ENCODE data around the gene PPFIBP1.
A peak's percentile ranks its signal among the peaks of the same experiment; 100 is the strongest.

Gene PPFIBP1

DNA sequence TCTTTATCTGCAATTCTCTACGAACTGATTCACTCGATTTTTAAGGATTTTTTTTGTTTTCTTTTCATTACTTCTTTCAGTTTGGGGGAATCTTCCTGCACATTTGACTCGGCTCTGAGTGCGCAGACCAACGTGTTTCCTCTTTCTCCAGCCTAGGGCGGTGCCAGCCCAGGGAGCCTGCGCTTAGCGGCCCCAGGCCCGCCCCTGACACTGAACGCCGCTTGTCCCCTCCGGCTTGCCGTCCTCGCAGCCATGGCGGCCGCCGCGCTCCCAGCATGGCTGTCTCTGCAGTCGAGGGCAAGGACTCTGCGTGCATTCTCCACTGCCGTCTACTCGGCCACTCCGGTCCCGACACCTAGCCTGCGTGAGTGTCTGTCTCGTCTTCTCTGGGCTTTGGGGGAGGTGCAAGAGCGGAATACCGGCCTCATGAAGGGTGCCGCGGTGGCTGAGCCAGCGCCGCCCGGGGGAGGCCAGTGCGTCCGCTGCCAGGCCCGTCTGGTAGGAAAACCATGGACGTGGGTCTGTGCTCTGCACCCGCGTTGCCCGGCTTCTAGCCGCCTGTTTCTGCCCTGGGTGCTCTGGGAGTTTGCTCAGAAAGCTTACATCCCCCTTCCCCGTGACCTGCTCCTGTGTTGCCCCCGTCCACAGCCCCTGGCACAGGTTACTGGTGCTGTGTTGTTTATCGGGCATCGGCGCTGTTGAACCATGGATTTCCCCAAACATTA, 186.7 kb downstream of the PPFIBP1 start, which contains the start of gene MRPS35:
Gene MRPS35, plus strand, starts transcription at position 241 of the 725 bp plus-strand sequence. Its CDS starts 12 bp downstream, at position 253.
- no peaks in the 10 kb centered on the region for H3K9me3 ChIP-seq (ENCODE audit: control insufficient read depth, low read length)

DNA sequence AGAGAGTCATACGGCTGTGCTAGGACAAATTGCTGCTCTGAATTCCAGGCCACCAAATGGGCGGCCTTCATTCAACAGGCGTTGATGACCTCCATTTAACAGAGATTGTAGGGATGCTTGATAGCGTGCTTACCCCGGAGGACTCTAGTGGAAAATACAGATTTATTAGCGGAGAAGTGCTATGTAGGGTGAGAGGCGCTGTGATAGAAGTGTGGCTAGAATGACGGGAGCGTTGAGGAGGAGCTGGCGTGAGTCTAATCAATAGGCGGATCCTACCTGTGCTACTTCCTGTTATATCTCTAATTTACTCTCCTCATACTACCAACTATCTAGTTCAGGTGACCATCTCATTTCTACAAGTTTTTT, 187.3 kb downstream of the PPFIBP1 start:
- Histone ChIP-seq H3K27ac (peak overlapping the region; percentile 72), H2AFZ (peak overlapping the region; percentile 97), H3K27me3 (ENCODE audit: control insufficient read depth, insufficient read depth, low read length) (no peaks in the 10 kb centered on the region), H3K9ac (peak overlapping the region; percentile 89), H3K4me2 (ENCODE audit: low read length) (peak overlapping the region; percentile 83), H3K9me3 (ENCODE audit: control insufficient read depth, low read length) (no peaks in the 10 kb centered on the region), H3K79me2 (peaks cover 25% of the 10 kb centered on the region), H3K4me1 (peaks cover 7% of the 10 kb centered on the region), H3K4me3 (ENCODE audit: low read depth, low read length) (peak overlapping the region; percentile 90), H3K36me3 (ENCODE audit: control insufficient read depth, insufficient read depth, low read length) (no peaks in the 10 kb centered on the region)
- TF ChIP-seq, protein P1, sequence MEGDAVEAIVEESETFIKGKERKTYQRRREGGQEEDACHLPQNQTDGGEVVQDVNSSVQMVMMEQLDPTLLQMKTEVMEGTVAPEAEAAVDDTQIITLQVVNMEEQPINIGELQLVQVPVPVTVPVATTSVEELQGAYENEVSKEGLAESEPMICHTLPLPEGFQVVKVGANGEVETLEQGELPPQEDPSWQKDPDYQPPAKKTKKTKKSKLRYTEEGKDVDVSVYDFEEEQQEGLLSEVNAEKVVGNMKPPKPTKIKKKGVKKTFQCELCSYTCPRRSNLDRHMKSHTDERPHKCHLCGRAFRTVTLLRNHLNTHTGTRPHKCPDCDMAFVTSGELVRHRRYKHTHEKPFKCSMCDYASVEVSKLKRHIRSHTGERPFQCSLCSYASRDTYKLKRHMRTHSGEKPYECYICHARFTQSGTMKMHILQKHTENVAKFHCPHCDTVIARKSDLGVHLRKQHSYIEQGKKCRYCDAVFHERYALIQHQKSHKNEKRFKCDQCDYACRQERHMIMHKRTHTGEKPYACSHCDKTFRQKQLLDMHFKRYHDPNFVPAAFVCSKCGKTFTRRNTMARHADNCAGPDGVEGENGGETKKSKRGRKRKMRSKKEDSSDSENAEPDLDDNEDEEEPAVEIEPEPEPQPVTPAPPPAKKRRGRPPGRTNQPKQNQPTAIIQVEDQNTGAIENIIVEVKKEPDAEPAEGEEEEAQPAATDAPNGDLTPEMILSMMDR (IDR thresholded peaks at IDR 0.05): no peak

More for the DNA sequence above, 186.7 kb downstream of the PPFIBP1 start, which contains the start of gene MRPS35:
- peaks cover 25% of the 10 kb centered on the region for H3K79me2 ChIP-seq
- H3K4me2 ChIP-seq (ENCODE audit: low read length): peak within 1 kb of the TSS; percentile 83
- peaks cover 7% of the 10 kb centered on the region for H3K4me1 ChIP-seq
- peak within 1 kb of the TSS; percentile 90 for H3K4me3 ChIP-seq (ENCODE audit: low read depth, low read length)
- TF ChIP-seq, protein P1 (IDR thresholded peaks at IDR 0.05): peak; percentile 4
- H3K36me3 ChIP-seq (ENCODE audit: control insufficient read depth, insufficient read depth, low read length): no peaks in the 10 kb centered on the region
- H2AFZ ChIP-seq: peak within 1 kb of the TSS; percentile 97
- H3K27me3 ChIP-seq (ENCODE audit: control insufficient read depth, insufficient read depth, low read length): no peaks in the 10 kb centered on the region
- H3K9ac ChIP-seq: peak within 1 kb of the TSS; percentile 89
- H3K27ac ChIP-seq: peak within 1 kb of the TSS; percentile 72

GRCh38 chr12:27711967-27712366, 188.0 kb downstream of the PPFIBP1 start:
- H3K9me3 ChIP-seq (ENCODE audit: control insufficient read depth, low read length): no peaks in the 10 kb centered on the region
- no peaks in the 10 kb centered on the region for H3K27me3 ChIP-seq (ENCODE audit: control insufficient read depth, insufficient read depth, low read length)
- no peak overlapping the region for H3K4me3 ChIP-seq (ENCODE audit: low read depth, low read length)
- TF ChIP-seq, protein P1 (IDR thresholded peaks at IDR 0.05): no peak
- H3K9ac ChIP-seq: no peak overlapping the region
- peak overlapping the region; percentile 83 for H3K4me2 ChIP-seq (ENCODE audit: low read length)
- H3K27ac ChIP-seq: no peak overlapping the region
- no peak overlapping the region for H2AFZ ChIP-seq
- H3K79me2 ChIP-seq: peaks cover 28% of the 10 kb centered on the region
- H3K4me1 ChIP-seq: peaks cover 7% of the 10 kb centered on the region
- H3K36me3 ChIP-seq (ENCODE audit: control insufficient read depth, insufficient read depth, low read length): no peaks in the 10 kb centered on the region

GRCh38 chr12:27723212-27723611, 199.2 kb downstream of the PPFIBP1 start:
- TF ChIP-seq, protein P1 (IDR thresholded peaks at IDR 0.05): no peak

More at GRCh38 chr12:27723212-27723611, 199.2 kb downstream of the PPFIBP1 start:
- Histone ChIP-seq H3K4me1 (no peaks in the 10 kb centered on the region), H3K79me2 (no peaks in the 10 kb centered on the region), H3K9me3 (ENCODE audit: control insufficient read depth, low read length) (no peaks in the 10 kb centered on the region), H3K36me3 (ENCODE audit: control insufficient read depth, insufficient read depth, low read length) (no peaks in the 10 kb centered on the region), H3K27me3 (ENCODE audit: control insufficient read depth, insufficient read depth, low read length) (no peaks in the 10 kb centered on the region), H2AFZ (no peak overlapping the region), H3K4me3 (ENCODE audit: low read depth, low read length) (no peak overlapping the region), H3K27ac (no peak overlapping the region), H3K4me2 (ENCODE audit: low read length) (no peak overlapping the region), H3K9ac (no peak overlapping the region)
